NCI-H510A treated with DMSO at 0.1 percent for 48 hours (cell line): Measurements from ENCODE around the gene ALS2CL.

Source experiments
- DNase-seq: peaks from one replicate; lab custom pipeline; 2025; lab: John Stamatoyannopoulos, UW

Gene ALS2CL

DNA sequence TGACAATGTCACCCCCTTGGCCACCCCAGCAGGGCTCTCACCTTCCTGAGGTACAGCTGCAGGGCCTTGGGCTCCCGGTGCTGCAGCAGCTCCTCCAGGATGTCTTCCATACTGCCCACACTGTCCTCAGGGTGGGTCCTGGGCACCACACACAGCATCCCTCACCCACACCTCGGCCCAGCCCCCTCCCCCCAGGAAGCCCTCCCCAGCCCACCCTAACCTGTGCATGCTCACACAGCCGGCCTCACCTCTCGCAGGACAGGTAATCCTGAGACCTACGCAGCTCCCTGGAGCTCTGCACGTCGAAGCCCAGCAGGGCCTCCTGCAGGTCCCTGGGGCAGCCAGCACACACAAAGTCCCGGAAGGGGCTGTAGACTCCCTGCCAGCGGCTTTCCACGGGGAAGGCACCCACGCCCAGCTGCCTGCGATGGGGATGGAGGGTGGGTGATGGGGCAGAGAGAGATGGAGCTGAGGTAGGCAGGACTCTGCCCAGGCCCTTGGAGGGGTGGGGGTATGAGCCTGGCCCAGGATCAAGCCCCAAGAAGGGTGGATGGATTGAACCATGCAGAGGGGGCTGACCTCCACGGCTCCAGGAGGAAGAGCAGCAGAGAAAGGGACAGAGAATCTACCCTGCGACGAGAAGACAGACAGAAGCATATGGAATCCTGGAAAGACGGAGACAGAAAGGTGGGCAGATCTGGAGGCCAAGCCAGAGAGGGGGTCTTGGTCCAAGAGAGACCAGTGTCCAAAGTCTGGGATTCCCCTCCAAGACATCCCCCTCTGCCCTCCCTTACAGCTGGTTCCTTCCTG lies 16.7 kb downstream of the ALS2CL start:
- no peak for DNase-seq

- no peak for DNase-seq
Measured at GRCh38 chr3:46675843-46676567, 17.5 kb downstream of the ALS2CL start.

DNA sequence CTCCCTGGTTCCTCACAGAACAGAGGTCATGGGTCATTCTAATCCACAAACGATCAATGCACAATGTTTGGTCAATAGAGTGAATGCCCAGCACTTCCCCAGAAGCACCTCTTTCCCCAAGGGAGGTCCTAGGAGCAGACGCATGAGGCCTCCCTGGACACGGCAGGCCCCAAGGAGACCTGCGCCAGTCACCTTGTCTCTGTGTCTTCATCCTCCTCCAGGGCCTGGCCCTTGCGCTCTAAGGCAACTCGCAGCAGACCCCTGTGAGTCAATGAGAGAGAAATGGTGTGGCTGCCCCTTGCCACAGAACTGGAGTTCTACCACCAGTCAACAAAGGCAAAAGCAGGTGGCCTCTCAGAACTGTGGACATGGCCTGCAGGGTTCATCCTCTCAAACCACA lies 18.1 kb downstream of the ALS2CL start:
- no peak for DNase-seq

GRCh38 chr3:46674031-46674845 lies 19.2 kb downstream of the ALS2CL start:
- no peak for DNase-seq

DNA sequence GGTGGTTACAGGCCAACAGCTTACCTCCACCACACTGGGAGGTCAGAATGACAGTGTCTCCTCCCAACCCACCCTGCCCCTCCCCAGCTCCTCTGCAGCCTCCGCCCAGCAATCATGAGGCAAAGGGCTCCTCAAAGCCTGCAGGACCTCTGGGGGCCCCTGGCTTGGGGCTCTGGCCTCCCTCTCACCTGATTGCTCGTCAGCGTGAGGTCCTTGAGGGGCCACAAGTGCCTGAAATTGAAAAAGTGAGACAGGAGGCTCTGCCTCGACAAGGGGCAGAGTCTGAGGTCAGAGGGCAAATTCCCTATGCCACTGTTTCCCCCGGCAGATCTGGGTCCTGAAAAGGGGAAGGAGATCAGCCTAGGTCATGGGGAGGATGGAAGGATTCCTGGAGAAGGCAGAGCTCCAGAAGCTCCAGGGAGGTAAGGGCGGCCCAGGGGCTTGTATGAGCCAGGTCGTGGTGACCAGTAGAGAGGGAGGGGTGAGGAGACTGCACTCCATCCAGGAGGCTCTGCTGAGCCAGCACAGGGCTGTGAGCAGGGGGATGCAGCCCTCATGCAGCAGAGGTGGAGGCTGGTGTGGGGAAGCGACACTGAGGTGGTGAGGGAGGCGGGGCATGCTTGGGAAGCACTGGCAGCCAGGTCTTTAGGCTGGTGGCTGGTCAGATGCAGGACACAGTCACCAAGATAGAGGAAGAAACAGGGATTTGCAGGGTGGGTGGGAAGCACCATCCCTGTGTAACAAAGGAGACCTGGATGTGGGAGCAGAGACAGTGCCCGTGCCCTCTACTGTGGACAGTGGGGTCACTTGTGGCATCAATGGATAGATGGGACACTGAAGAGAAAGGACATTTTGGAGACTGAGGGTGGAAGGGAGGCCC lies 20.1 kb downstream of the ALS2CL start:
- DNase-seq: no peak

DNA sequence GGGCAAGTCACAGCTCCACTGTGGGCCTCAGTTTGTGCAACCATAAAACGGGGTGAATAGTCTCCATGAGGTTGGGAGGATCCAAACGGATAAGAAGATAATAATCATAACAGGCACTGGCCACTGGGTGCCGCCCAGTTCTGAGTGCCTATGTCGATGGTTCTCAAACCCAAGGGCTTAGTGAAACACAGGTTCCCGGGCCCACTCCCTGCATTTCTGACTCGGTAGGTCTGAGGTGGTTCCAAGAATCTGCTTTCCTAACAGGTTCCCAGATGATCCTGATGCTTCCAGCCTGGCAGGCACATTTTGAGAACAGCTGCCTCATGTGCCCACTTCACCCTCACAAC lies 21.2 kb downstream of the ALS2CL start:
- no peak for DNase-seq

DNA sequence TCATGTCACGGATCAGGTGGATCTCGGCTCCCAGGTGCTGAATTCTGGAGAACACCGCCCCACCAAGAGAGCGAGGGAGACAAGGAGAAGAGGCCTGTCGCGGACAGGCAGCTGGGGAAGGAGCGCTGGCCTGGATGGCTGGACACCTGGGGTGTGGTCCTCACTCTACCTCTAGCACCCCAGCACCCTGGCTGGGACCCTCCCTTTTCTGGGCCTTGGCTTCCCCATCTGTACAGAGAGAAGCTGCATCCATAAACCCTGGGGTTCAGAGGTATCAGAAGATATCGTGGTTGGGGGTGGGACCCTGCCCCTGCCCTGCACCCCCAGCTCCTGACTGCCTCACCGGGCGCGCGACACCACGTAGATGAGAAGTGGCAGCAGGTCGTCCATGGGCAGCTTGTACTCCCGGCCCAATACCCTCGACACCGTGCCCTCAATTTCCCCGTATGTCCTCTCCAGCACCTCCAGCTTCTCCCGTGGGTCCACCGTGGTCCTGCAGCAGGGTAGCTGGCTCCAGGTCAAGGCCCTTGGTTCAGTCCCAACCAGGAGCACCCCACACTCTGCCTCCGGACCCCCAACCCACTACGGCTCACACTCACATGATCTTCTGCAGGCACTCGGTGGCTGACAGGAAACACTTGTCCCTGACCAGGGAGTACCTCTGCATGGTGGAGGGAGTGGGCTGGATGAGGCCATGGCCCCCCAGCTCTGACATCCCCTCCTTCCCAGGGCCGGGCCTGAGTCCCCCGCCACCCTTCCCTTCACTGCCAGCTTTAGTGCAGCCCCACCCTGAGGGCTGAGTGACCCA lies 21.7 kb downstream of the ALS2CL start:
- DNase-seq: no peak

GRCh38 chr3:46670891-46671427 lies 22.5 kb downstream of the ALS2CL start:
- no peak for DNase-seq

GRCh38 chr3:46670000-46670890 lies 23.2 kb downstream of the ALS2CL start:
- no peak for DNase-seq

DNA sequence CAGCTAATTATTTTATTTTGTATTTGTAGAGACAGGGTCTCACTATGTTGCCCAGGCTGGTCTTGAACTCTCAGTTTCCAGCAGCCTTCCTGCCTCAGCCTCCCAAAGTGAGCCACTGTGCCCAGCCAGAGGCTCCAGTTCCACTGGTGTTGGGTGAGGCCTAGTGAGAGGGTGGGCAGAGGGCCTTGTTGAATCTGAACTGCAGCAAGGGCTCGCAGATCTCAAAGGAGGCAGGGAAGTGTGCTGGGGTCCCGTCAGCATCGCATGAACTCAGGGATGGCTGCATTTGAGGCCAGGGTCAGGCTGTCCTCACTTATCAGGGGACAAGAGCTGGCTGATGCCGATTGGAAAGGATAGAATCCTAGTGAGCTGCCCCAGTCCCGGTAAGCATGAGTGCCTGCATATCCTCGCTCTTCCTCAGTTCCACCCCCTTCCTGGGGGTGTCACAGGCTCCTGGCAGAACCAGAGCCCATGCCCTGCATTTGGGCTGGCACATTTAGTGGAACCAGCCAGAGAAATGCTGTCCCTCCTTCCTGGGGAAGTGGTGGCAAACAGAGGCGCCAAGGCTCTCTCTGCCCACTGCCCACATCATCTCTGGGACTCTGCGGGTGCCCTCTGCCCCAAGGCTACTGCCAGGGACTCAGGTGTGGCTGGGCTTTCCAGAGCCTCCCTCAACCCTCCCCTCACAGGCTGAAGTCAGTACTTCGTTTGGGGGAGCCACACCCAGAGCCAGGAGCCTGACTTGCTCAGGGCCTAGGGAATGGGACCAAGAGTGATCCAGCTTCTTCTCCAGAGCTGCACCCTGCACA lies 24.1 kb downstream of the ALS2CL start:
- no peak for DNase-seq

DNA sequence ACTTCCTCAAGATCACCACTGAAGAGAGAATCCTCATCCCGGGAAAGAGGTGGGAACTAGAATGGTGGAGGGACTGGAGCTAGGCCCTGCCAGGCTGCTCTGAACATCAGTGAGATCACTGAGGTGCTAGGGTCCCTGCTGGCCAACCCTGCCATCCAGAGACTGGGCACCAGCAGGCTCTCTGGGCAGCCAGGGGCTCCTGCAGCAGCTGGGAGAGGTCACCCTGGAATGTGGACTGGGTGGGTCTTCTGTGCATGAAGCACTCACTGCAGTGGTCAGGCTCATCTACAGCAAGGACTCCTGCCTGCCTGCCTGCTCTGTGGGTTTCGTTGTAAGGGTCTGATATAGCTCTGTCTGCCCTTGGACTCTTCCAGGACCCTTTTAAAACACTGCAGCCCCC lies 24.9 kb downstream of the ALS2CL start:
- no peak for DNase-seq

- DNase-seq: no peak
Measured at GRCh38 chr3:46668116-46668515, 25.4 kb downstream of the ALS2CL start.

DNA sequence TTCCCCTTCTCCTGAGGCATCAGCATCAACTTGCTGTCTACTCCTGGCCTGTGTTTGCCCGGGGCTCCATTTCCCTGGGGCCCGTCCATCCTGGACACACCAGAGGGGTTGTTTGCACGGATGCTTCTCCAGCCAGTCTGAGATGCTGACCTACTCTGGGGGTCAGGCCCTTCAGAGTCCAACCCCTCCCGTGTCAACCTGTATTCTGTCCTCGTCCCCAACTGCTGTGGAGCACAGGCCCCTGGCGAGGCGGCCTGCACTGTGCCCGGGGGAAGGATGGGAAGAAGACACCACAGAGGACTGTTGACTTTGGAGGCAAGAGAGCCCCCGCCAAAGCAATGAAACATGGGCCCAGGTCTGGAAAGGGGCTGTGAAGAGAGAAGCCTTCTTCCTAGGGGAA lies 25.8 kb downstream of the ALS2CL start:
- no peak for DNase-seq

- DNase-seq: no peak
Measured at GRCh38 chr3:46667061-46667621, 26.3 kb downstream of the ALS2CL start.

- no peak for DNase-seq
Measured at GRCh38 chr3:46666453-46666845, 27.0 kb downstream of the ALS2CL start.

GRCh38 chr3:46665763-46666452 lies 27.6 kb downstream of the ALS2CL start:
- peak; percentile 10 for DNase-seq

GRCh38 chr3:46664971-46665762 lies 28.3 kb downstream of the ALS2CL start:
- no peak for DNase-seq
